Cardiac fibroblast (primary cell): ENCODE measurements around the gene NEK11.
A peak's percentile ranks its signal among the peaks of the same experiment; 100 is the strongest.

Source experiments
- DNase-seq, 2 donors: peaks; one replicate each; pipeline versions ENCODE4 v3.0.0 to v3.0.0-alpha.2; 2010; ENCODE audit warnings: low read depth in 2 of 2
- H3K4me3 ChIP-seq, 2 donors: replicated peaks in 1 of 2; 1 replicate in 1 of 2; 2 replicates in 1 of 2; pipeline ENCODE4 v1.5.1; 2011; ENCODE audit warnings: low read depth in 2 of 2, low read length in 2 of 2, mild to moderate bottlenecking in 2 of 2, moderate library complexity in 1 of 2
- CTCF ChIP-seq: IDR thresholded peaks from one replicate; pipeline ENCODE4 v1.5.1; 2011; ENCODE audit warnings: low read depth, mild to moderate bottlenecking, low read length, inconsistent platforms

Gene NEK11

DNA sequence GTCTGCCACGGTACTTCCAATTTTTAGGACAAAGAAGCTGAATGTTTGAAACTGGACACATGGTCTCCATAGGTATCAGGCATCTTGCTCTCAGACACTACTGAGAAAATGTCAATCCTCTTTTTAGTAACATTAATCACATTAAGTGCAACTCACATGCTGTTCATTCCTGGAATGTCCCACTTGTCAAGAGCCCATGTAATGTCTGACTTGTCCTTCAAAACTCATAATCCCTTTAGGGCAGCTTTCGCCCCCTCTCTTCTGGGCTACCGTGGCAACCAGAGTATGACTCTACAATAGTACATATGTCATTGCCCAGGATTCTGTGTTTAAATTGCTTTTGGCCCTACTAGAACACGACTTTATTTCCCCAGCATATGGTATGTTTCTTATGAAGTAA is 367.2 kb downstream of the NEK11 start:
- H3K4me3 ChIP-seq: no peak overlapping the region
- TF ChIP-seq CTCF: no peak
- DNase-seq: no peak

DNA sequence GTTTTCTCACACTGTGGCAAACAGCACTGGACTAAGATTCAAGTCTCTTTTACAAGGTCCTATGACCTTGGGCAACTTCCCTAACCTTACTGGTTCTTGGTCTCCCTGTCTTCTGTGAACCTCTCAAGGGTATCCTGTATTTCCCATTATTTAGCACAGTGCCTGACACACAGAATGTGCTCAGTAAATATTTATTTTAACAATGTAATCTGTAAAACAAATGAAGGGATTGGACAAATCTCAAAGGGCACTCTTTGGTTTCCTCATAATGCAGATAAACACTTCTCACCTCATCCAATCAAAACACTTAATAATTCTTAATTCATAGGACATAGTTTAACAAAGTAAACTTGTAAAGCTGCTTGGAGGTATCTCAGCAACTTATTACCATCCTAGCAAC is 367.7 kb downstream of the NEK11 start:
- no peak for DNase-seq
- no peak overlapping the region for H3K4me3 ChIP-seq
- no peak for TF ChIP-seq CTCF

DNA sequence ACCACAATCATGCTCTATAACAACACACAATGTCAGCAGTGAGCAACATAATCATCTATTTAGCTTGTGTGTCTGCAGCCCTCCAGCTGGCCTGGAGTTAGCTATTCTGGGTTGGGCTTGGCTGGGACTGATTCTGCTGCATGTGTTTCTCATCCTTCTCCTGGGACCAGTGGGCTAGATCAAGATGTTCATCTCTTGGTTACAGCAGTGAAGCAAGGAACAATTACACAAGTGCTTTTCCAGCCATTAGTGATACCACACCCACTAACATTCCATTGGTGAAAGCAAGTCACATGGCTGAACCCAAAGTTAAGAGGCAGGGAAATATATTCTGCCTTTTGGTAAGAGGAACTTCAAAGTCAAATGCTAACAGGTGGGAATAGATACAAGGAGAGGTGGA is 369.5 kb downstream of the NEK11 start:
- H3K4me3 ChIP-seq: no peak overlapping the region
- peak; percentile 38 to 76 for DNase-seq
- TF ChIP-seq CTCF: no peak

- no peak for DNase-seq
- no peak overlapping the region for H3K4me3 ChIP-seq
- no peak for TF ChIP-seq CTCF
These were observed 371.2 kb downstream of the NEK11 start for GRCh38 chr3:131397889-131398288.
